Neural crest cell (in vitro differentiated cells): ENCODE data around the gene COL4A1. TPM values are rescaled to one million over a fixed set of nuclear protein-coding genes. Genes with fewer than 3 reads are reported as not detected.

Experiments used
- DNase-seq: peaks from one replicate; pipeline ENCODE4 v3.0.0; 2021; ENCODE audit warnings: low read depth, mixed read lengths, low spot score
- H3K27ac Mint-ChIP-seq: one replicate; pipeline ENCODE4 v1.8.0; 2021; ENCODE audit warnings: mild to moderate bottlenecking, mixed read lengths; ENCODE audit not compliant: unreplicated experiment
- H3K27me3 Mint-ChIP-seq: 2 replicates; pipeline ENCODE4 v1.8.0; 2021; ENCODE audit warnings: low read depth, mild to moderate bottlenecking, mixed read lengths
- H3K36me3 Mint-ChIP-seq: 2 replicates; pipeline ENCODE4 v1.8.0; 2021; ENCODE audit warnings: low read depth, mild to moderate bottlenecking, mixed read lengths
- H3K4me1 Mint-ChIP-seq: 2 replicates; pipeline ENCODE4 v1.8.0; 2021; ENCODE audit warnings: mixed read lengths
- H3K4me3 Mint-ChIP-seq: one replicate; pipeline ENCODE4 v1.8.0; 2021; ENCODE audit warnings: mild to moderate bottlenecking, mixed read lengths
- H3K9me3 Mint-ChIP-seq: 2 replicates; pipeline ENCODE4 v1.8.0; 2021; ENCODE audit warnings: mixed read lengths
- total RNA-seq: library from RNA; stranded (reverse); gene quantifications from 2 replicates; pipeline ENCODE4 v1.2.1, GENCODE V29; 2021
- TF ChIP-seq, protein P1 (sequence below): fragments of 200-600 bp; sonication (generic); conservative IDR thresholded peaks from 2 replicates; pipeline ENCODE4 v1.5.0; 2021; ENCODE audit warnings: antibody characterized with exemption, mild to moderate bottlenecking

The COL4A1 gene
- total RNA-seq, 1 donor from 2014 or later = 65.5 TPM

DNA sequence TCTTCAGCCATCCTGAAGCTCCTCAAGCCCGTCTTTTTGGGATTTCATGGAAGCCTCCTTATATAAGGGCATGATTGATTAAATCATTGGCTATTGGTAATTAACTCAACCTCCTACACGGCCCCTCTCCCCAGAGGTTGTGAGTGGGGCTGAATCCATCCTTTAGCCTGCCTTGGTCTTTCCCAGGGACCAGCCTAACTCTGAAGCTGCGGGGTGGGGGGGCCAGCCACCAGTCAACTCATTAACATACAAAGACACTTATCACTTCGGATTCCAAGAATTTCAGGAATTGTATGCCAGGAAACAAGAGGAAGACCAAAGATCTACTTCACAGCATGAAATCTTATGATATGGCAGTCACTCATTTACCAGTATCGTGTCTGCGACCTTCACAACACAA is 9.9 kb downstream of the COL4A1 start:
- no peak overlapping the region for H3K27ac Mint-ChIP-seq
- H3K9me3 Mint-ChIP-seq = no peaks in the 10 kb centered on the region
- peaks cover 2% of the 10 kb centered on the region for H3K27me3 Mint-ChIP-seq
- peaks cover 17% of the 10 kb centered on the region for H3K4me1 Mint-ChIP-seq
- no peak overlapping the region for H3K4me3 Mint-ChIP-seq
- TF ChIP-seq, protein P1, sequence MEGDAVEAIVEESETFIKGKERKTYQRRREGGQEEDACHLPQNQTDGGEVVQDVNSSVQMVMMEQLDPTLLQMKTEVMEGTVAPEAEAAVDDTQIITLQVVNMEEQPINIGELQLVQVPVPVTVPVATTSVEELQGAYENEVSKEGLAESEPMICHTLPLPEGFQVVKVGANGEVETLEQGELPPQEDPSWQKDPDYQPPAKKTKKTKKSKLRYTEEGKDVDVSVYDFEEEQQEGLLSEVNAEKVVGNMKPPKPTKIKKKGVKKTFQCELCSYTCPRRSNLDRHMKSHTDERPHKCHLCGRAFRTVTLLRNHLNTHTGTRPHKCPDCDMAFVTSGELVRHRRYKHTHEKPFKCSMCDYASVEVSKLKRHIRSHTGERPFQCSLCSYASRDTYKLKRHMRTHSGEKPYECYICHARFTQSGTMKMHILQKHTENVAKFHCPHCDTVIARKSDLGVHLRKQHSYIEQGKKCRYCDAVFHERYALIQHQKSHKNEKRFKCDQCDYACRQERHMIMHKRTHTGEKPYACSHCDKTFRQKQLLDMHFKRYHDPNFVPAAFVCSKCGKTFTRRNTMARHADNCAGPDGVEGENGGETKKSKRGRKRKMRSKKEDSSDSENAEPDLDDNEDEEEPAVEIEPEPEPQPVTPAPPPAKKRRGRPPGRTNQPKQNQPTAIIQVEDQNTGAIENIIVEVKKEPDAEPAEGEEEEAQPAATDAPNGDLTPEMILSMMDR = no peak
- H3K36me3 Mint-ChIP-seq = no peaks in the 10 kb centered on the region
- DNase-seq = no peak

DNA sequence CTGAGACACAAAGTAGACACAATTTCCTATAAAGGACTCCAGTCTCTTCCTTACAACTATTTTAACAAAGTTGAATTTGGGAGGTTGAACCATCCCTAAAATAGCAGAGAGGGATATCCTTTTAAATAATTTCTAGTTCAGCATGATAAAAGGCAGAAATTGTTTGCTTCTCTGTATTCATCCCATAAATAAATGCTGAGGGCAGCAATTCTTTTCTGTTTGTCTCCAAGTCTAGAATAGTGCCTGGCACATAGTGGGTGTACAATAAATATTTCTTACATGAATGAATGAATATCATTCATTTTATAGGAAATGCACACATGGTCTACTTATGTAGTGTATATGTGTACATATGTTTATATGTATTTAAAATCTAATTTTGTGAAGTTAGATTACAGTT is 12.3 kb downstream of the COL4A1 start:
- H3K9me3 Mint-ChIP-seq = no peaks in the 10 kb centered on the region

DNA sequence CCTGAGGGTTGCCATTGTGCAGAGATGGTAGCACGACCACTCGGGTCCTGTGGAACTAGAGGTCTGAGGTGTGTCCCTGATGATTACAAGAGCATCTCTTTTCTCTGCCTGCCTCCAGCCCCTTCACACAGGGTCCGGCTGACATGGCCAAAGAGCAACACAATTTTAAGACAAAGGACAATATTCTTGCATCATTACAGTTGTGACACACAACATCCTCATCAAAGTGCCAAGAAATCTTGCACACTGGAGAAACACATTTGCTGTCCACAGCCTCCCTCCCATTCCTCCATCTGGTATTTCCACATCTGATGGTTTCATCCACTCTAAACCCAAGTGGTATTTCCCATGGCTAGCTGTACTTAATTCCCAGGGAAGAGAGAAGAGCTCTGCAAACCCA is 12.8 kb downstream of the COL4A1 start:
- no peak overlapping the region for H3K4me3 Mint-ChIP-seq
- TF ChIP-seq, protein P1 = no peak
- H3K27me3 Mint-ChIP-seq = peaks cover 2% of the 10 kb centered on the region
- H3K4me1 Mint-ChIP-seq = peaks cover 5% of the 10 kb centered on the region
- H3K27ac Mint-ChIP-seq = no peak overlapping the region
- no peaks in the 10 kb centered on the region for H3K9me3 Mint-ChIP-seq
- DNase-seq = no peak
- H3K36me3 Mint-ChIP-seq = peaks cover 3% of the 10 kb centered on the region

More for the DNA sequence above, 12.3 kb downstream of the COL4A1 start:
- peaks cover 5% of the 10 kb centered on the region for H3K4me1 Mint-ChIP-seq
- peaks cover 2% of the 10 kb centered on the region for H3K27me3 Mint-ChIP-seq
- TF ChIP-seq, protein P1 = no peak
- no peak for DNase-seq
- H3K4me3 Mint-ChIP-seq = no peak overlapping the region
- H3K36me3 Mint-ChIP-seq = peaks cover under 1% of the 10 kb centered on the region
- no peak overlapping the region for H3K27ac Mint-ChIP-seq

DNA sequence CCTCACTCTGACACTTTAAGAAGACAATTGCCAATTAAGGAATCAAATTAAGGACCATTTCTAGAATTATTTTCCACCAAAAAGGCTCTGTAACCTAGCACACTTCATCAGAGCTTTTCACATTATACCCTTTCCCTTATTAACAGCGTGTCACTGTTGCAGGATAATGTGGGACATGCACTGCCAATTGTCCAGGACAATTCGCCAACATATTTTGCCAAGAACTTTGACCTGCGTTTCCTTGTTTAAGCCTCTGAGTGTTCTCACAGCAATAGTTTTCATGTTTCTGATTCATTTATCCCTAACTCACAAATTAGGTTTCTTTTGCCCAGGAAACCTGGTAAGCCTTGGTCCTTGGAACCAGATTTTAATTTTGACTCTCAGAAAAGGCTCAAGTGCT is 13.3 kb downstream of the COL4A1 start:
- TF ChIP-seq, protein P1 = no peak
- Mint-ChIP-seq H3K9me3 (no peaks in the 10 kb centered on the region), H3K27ac (no peak overlapping the region), H3K4me1 (peaks cover 5% of the 10 kb centered on the region), H3K36me3 (peaks cover 3% of the 10 kb centered on the region), H3K27me3 (peaks cover 2% of the 10 kb centered on the region), H3K4me3 (no peak overlapping the region)
- DNase-seq = no peak

DNA sequence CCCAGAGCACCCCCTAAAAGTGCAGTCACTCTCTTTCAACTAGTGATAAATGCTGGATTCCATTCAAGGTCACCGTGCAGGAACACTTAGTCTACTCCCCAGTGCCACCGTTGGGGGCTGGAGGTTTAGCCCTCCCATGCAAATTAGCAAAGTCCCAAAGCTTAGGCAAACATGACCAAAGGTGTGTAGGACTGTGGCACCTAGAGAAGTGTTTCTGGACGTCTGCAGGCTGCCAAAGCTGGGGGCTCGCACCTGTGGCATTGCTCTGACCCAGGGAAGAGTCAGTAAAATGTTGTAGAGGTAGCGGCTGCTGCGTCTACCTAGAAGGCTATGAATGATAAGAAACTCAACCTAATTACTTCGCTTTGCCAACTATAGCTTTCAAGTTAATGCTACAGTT is 13.9 kb downstream of the COL4A1 start:
- no peak overlapping the region for H3K27ac Mint-ChIP-seq
- H3K4me3 Mint-ChIP-seq = no peak overlapping the region
- H3K4me1 Mint-ChIP-seq = peaks cover 5% of the 10 kb centered on the region
- no peak for DNase-seq
- peaks cover 3% of the 10 kb centered on the region for H3K36me3 Mint-ChIP-seq
- TF ChIP-seq, protein P1 = no peak
- H3K27me3 Mint-ChIP-seq = no peaks in the 10 kb centered on the region
- no peaks in the 10 kb centered on the region for H3K9me3 Mint-ChIP-seq

DNA sequence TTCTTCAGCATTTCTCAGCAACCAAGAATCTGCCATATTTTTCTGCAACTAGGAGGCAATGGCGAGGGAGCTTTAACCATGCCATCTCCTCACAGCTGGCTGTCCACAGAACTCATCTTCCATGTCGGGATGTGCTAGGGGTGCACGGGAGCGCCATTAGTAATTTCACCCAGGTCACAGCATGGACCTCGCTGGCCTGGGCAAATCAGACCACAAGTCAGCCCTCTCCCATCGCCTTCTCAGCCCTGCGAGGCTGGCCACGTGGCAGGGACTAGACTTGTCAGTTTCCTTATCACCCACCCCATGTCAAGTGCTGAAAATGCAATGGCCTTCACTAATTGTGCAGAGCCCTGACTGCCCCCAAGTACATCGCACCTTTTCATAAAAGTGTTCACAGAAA is 15.7 kb downstream of the COL4A1 start:
- Mint-ChIP-seq H3K4me1 (peaks cover 16% of the 10 kb centered on the region), H3K36me3 (peaks cover 5% of the 10 kb centered on the region), H3K4me3 (no peak overlapping the region), H3K27ac (no peak overlapping the region), H3K9me3 (no peaks in the 10 kb centered on the region), H3K27me3 (no peaks in the 10 kb centered on the region)
- DNase-seq = no peak
- TF ChIP-seq, protein P1 = no peak
